AG04450 (cell line): ENCODE data around the gene MACROH2A2. TPM values are rescaled to one million over a fixed set of nuclear protein-coding genes. Genes with fewer than 3 reads are reported as not detected.

ENCODE experiments used
- CTCF ChIA-PET: fragments of 300-600, 350-600 bp; formaldehyde crosslinking; extraction: SDS; loops from one replicate; lab custom pipeline; 2022; ENCODE audit warnings: antibody characterized with exemption, inconsistent platforms; lab: Charles Lee
- POLR2A ChIA-PET: fragments of 350-600 bp; formaldehyde crosslinking; extraction: SDS; loops from one replicate; lab custom pipeline; 2021; ENCODE audit warnings: antibody characterized with exemption, inconsistent platforms; lab: Yijun Ruan, JAX
- DNase-seq: peaks from one replicate; pipeline ENCODE4 v3.0.0-alpha.2; 2011; ENCODE audit warnings: low read depth, low spot score
- H3K27ac ChIP-seq: one replicate; pipeline ENCODE4 v1.5.1; 2012; ENCODE audit warnings: low read depth, low read length, control low read depth
- H3K27me3 ChIP-seq: one replicate; pipeline ENCODE4 v1.6.0; 2012; ENCODE audit warnings: low read length; ENCODE audit not compliant: control insufficient read depth, insufficient read depth
- H3K4me3 ChIP-seq: 2 replicates; pipeline ENCODE4 v1.5.1; 2011; ENCODE audit warnings: mild to moderate bottlenecking, low read depth, low read length, control low read depth
- H3K9me3 ChIP-seq: 2 replicates; pipeline ENCODE4 v1.5.1; 2012; ENCODE audit warnings: low read length; ENCODE audit not compliant: control insufficient read depth, insufficient read depth
- polyA minus RNA-seq: library from RNA; depleted of rRNA, polyadenylated mRNA; stranded (reverse); fragments of >200 nt; gene quantifications from 2 replicates; pipeline ENCODE4 v1.2.3, GENCODE V29; 2011; rRNA and poly(A)+ RNA removed
- polyA plus RNA-seq: library from polyadenylated mRNA; depleted of rRNA; stranded (reverse); fragments of >200 nt; gene quantifications from 2 replicates; pipeline ENCODE4 v1.2.3, GENCODE V29; 2011; rRNA removed
- TF ChIP-seq, protein P1 (sequence below): IDR thresholded peaks from 2 replicates; pipeline ENCODE4 v1.5.1; 2011; ENCODE audit warnings: low read depth, low read length, control low read depth, inconsistent platforms

Gene MACROH2A2
- polyA plus RNA-seq (21.8 and 22.8 TPM in 2 replicates), polyA minus RNA-seq (19.5 and 21.3 TPM in 2 replicates)

DNA sequence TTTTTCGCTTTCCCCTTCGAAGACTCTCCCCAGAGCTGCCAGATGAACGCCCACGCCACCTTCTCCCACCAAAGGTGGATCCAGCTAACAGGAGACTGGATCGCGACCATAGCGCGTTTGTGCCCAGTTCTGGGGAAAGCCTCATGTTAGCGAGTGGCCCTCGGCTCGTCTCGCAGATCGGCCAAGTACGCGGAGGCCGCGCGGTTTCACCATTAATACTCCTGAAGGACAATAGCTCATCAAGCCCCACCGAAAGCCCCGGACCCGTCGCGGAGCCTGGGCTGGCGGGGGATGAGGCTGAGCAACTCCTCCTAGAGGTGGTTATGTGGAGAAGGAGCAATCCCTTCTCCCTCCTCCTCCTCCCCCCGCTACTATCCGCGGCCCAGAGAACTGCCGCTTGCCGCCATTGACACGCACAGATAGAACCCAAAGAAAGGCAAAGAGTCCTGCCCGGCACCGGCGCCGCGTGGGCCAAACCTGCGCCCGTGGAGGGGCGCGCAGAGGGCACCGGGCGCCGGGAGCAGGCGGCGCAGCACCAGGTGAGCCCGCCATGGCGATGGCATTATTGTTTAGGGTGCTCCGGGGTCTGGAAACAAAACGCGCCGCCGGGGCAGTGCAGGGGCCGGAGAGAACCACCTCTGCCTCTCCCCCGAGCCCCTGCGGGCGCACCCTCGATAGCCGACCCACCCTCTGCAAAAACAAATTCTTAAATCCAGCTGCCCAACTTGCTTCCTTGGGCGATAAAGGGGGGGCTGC, at the start of gene MACROH2A2:
MACROH2A2 (plus strand) TSS at position 385 of the 756 bp plus-strand sequence. CDS start 22,813 bp downstream, outside the sequence.
- H3K27ac ChIP-seq = peak within 1 kb of the TSS; percentile 35
- no peak for DNase-seq
- TF ChIP-seq, protein P1, sequence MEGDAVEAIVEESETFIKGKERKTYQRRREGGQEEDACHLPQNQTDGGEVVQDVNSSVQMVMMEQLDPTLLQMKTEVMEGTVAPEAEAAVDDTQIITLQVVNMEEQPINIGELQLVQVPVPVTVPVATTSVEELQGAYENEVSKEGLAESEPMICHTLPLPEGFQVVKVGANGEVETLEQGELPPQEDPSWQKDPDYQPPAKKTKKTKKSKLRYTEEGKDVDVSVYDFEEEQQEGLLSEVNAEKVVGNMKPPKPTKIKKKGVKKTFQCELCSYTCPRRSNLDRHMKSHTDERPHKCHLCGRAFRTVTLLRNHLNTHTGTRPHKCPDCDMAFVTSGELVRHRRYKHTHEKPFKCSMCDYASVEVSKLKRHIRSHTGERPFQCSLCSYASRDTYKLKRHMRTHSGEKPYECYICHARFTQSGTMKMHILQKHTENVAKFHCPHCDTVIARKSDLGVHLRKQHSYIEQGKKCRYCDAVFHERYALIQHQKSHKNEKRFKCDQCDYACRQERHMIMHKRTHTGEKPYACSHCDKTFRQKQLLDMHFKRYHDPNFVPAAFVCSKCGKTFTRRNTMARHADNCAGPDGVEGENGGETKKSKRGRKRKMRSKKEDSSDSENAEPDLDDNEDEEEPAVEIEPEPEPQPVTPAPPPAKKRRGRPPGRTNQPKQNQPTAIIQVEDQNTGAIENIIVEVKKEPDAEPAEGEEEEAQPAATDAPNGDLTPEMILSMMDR = peak; percentile 65

DNA sequence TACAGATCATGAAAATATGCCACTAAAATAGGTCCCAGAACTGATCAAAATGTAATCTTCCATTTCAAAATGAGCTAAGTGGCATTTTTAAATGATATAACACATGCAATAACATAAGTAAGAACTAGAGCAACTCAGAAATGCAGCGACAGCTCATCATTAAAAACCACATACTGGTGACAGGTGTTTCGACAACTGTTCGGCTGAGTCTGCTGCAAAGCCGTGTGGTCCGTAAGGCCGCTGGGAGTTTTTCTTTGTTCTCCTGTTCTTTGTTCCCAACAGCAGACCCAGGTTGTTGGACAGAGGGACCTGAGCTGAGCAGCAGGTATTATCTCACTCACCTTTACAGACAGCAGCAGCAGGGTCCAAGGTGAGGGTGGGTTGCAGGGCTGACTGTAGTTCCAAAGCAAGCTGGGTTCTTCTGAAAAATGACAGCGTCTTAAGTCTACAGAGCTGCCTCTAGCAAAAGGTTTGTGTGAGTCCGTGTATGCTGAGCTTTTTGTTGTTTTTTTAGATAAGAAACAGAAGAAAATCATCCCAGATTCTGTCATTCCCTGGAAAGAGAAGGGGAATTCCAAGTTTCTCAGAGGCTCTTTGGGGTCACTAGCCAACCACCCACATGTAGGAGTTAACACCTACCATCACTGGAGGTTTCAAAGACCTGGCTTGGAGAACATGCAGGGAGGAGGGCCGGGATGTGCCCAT, 45.4 kb upstream of the MACROH2A2 start:
- DNase-seq = peak; percentile 1
- POLR2A ChIA-PET = no interaction called here
- no peak overlapping the region for H3K27ac ChIP-seq
- CTCF ChIA-PET = interaction anchor here (0.5 kb wide), 1 partner anchor 278 kb away, joined by 4 read pairs; no protein-coding TSS in a partner anchor
- peaks cover 21% of the 10 kb centered on the region for H3K27me3 ChIP-seq
- H3K4me3 ChIP-seq = no peak overlapping the region
- TF ChIP-seq, protein P1 = no peak
- no peaks in the 10 kb centered on the region for H3K9me3 ChIP-seq

More for the DNA sequence above, at the start of gene MACROH2A2:
- Histone ChIP-seq H3K4me3 (peak within 1 kb of the TSS; percentile 74), H3K9me3 (no peaks in the 10 kb centered on the region), H3K27me3 (peaks cover 7% of the 10 kb centered on the region)
- ChIA-PET CTCF (interaction anchor here (0.6 to 1.2 kb wide), 7 partner anchors 9 to 103 kb away, joined by 3 to 5 read pairs (median 3); no protein-coding TSS in a partner anchor), POLR2A (no interaction called here)

DNA sequence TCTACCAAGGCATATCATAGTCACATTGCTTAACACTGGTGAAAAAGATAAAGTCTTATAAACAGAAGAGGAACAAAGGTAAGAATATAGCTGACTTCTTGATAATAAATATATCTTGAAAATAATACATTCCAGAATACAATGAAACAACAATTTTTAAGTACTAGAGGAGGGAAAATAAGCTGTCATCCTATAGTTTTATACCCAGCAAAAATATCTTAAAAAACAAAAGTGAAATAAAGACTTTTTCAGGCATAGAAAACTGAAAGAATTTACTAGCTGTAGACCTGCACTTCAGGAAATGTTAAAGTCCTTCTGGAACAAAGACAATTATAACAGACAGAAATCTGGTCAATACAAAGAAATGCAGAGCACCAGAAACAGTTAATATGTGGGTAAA, 21.4 kb upstream of the MACROH2A2 start:
- no peak overlapping the region for H3K4me3 ChIP-seq
- TF ChIP-seq, protein P1 = no peak
- peaks cover 18% of the 10 kb centered on the region for H3K27me3 ChIP-seq
- no peaks in the 10 kb centered on the region for H3K9me3 ChIP-seq
- ChIA-PET CTCF (no interaction called here), POLR2A (no interaction called here)
- no peak overlapping the region for H3K27ac ChIP-seq
- no peak for DNase-seq

DNA sequence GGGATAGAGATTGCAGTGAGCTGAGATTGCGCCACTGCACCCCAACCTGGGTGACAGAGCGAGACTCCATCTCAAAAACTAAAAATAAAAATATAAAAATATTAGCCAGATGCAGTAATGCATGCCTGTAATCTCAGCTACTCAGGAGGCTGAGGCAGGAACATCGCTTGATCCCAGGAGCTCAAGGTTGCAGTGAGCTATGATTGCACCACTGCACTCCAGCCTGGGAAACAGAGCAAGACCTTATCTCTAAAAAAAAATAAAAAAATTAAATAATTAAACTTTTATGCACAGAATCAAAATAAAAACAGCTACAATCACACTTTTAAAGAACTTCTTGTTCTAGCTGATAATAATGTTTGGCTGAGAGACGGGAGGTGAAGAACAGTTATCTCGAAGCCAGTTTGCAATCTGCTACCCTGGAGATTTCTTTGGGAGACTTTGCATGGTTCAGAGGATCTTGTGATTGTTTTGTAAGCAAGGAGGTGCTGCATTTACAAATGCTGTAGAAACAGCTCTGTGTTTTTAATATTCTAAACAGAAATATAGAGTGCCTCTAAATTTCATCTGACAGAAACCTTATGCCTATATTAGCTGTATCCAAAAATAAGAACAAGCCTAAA, 19.9 kb upstream of the MACROH2A2 start:
- H3K27ac ChIP-seq = no peak overlapping the region
- TF ChIP-seq, protein P1 = no peak
- ChIA-PET POLR2A (no interaction called here), CTCF (no interaction called here)
- H3K27me3 ChIP-seq = peaks cover 18% of the 10 kb centered on the region
- H3K9me3 ChIP-seq = no peaks in the 10 kb centered on the region
- no peak for DNase-seq
- H3K4me3 ChIP-seq = no peak overlapping the region
